ENCODE data around the gene NUDT2. TPM values are rescaled to one million over a fixed set of nuclear protein-coding genes. Genes with fewer than 3 reads are reported as not detected.
A peak's percentile ranks its signal among the peaks of the same experiment; 100 is the strongest.

NUDT2 gene
- total RNA-seq, 1 experiment from 2014 or later, result 34.6 TPM

DNA sequence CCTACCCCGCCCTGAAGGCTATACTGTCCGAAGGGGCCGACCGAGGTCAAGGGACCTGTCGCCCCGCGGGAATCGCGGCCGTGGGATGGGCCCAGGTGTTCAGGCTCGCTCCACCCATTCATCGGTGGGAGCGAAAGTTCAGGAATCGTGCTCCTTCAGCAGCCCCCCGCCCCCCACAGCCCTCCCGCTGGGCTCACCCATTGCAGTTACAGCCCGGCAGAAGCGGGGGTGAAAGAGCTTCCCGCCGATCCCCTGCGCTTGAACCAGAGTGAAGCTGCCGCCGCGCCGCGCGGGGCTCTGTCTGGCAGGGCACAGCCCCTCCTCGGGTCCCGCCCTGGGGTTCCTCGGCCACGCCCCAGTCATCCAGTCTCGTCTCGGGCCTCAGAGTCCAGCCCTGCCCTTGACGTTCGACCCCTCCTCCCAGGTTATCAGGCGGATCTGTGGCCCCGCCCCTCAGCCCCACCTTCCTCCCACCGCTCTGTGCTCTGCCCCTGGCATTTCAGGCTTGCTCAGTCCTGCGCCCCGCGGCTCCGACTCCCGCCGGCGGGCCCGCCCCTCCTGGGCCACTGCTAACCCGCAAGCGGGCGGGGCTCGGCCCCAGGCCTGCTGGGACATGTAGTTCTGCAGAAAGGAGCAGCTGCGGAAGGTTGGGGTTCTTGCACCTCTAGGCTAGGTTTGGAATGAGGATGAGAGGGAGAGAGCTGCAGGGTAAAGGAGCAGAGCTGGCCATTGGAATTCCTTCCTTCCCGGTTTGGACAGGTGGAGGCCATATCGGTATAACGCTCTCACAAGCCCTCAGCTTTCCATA, 47.4 kb downstream of the NUDT2 start, which contains the start of gene MYORG:
TSS of gene MYORG (minus strand) at position 303 of the 808 bp plus-strand sequence. CDS start 3,955 bp downstream, outside the sequence.
- Histone ChIP-seq H2AFZ (ENCODE audit: low read length) (peak within 1 kb of the TSS; percentile 97), H3K9ac (ENCODE audit: low read length) (peak within 1 kb of the TSS; percentile 58)

DNA sequence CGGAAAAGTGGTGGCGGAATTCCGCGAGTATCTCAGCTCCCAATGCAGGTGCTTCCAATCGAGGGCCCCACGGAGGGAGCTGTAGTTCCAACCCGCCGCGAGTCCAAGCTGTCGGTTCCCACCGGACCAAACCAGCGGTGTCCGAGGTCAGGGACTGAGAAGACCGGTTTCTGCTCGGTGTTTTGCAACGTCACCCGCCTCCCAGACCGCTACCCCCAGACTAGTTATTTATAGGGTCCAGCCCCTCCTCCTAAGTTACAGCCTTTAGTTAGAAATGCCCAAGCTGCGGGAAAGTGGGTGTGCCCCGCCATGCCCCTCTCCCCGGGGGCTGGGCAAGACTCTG, 48.0 kb downstream of the NUDT2 start:
- BruUV-seq (replicated peaks), result no TSS peak
- H3K4me3 ChIP-seq (ENCODE audit: low read length), result peak overlapping the region; percentile 82
- H3K4me2 ChIP-seq (ENCODE audit: low read length), result peak overlapping the region; percentile 97
- no peaks in the 10 kb centered on the region for H4K20me1 ChIP-seq (ENCODE audit: low read length)
- no peak for DNase-seq
- intact Hi-C loops (cut with micrococcal nuclease), result loop anchor here (1.0 kb wide), 1 partner anchor 48 kb away; the partner anchor contains the start of genes KIF24 and NUDT2
- peaks cover 14% of the 10 kb centered on the region for H3K4me1 ChIP-seq (ENCODE audit: insufficient read depth, low read length)
- no peaks in the 10 kb centered on the region for H3K79me2 ChIP-seq (ENCODE audit: low read length)
- H3K36me3 ChIP-seq (ENCODE audit: low read depth, low read length), result no peaks in the 10 kb centered on the region
- no peaks in the 10 kb centered on the region for H3K27me3 ChIP-seq (ENCODE audit: low read length)
- H2AFZ ChIP-seq (ENCODE audit: low read length), result peak overlapping the region; percentile 97
- H3K9me2 ChIP-seq (replicated peaks; ENCODE audit: low read length), result no peaks in the 10 kb centered on the region
- TF ChIP-seq, protein P1, sequence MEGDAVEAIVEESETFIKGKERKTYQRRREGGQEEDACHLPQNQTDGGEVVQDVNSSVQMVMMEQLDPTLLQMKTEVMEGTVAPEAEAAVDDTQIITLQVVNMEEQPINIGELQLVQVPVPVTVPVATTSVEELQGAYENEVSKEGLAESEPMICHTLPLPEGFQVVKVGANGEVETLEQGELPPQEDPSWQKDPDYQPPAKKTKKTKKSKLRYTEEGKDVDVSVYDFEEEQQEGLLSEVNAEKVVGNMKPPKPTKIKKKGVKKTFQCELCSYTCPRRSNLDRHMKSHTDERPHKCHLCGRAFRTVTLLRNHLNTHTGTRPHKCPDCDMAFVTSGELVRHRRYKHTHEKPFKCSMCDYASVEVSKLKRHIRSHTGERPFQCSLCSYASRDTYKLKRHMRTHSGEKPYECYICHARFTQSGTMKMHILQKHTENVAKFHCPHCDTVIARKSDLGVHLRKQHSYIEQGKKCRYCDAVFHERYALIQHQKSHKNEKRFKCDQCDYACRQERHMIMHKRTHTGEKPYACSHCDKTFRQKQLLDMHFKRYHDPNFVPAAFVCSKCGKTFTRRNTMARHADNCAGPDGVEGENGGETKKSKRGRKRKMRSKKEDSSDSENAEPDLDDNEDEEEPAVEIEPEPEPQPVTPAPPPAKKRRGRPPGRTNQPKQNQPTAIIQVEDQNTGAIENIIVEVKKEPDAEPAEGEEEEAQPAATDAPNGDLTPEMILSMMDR (conservative IDR thresholded peaks at IDR 0.05; ENCODE audit: low read depth, low read length), result no peak
- TF ChIP-seq EZH2 (IDR thresholded peaks at IDR 0.05; ENCODE audit: low read length, unreplicated experiment) (no peak), EZH2phosphoT487 (IDR thresholded peaks at IDR 0.05; ENCODE audit: borderline replicate concordance, low read length) (no peak)
- 0 out of 2 replicates have a peak, but pooled peaks have one; percentile 2 for ATAC-seq
- H3K27ac ChIP-seq (ENCODE audit: low read length), result no peak overlapping the region
- no peak overlapping the region for H3K9ac ChIP-seq (ENCODE audit: low read length)
- H3F3A ChIP-seq (ENCODE audit: low read length, unreplicated experiment), result no peaks in the 10 kb centered on the region
- ChIA-PET POLR2A (ENCODE audit: unreplicated experiment) (interaction anchor here (0.6 kb wide), 1 partner anchor 32 kb away, joined by 19 read pairs; no protein-coding TSS in a partner anchor), CTCF (interaction anchor here (0.6 kb wide), 1 partner anchor 137 kb away, joined by 3 read pairs; no protein-coding TSS in a partner anchor)
- H3K9me3 ChIP-seq (ENCODE audit: low read length), result no peaks in the 10 kb centered on the region

More for the DNA sequence above, 47.4 kb downstream of the NUDT2 start, which contains the start of gene MYORG:
- ATAC-seq (peak; percentile 79), DNase-seq (peak; percentile 93)
- POLR2A ChIA-PET (ENCODE audit: unreplicated experiment), result interaction anchor here (0.6 kb wide), 1 partner anchor 31 kb away, joined by 19 read pairs; no protein-coding TSS in a partner anchor
- Histone ChIP-seq H3F3A (ENCODE audit: low read length, unreplicated experiment) (no peaks in the 10 kb centered on the region), H3K79me2 (ENCODE audit: low read length) (no peaks in the 10 kb centered on the region), H3K27me3 (ENCODE audit: low read length) (no peaks in the 10 kb centered on the region), H4K20me1 (ENCODE audit: low read length) (no peaks in the 10 kb centered on the region), H3K36me3 (ENCODE audit: low read depth, low read length) (no peaks in the 10 kb centered on the region), H3K4me1 (ENCODE audit: insufficient read depth, low read length) (peaks cover 14% of the 10 kb centered on the region), H3K4me3 (ENCODE audit: low read length) (peak within 1 kb of the TSS; percentile 82), H3K9me2 (replicated peaks; ENCODE audit: low read length) (no peaks in the 10 kb centered on the region), H3K4me2 (ENCODE audit: low read length) (peak within 1 kb of the TSS; percentile 97), H3K9me3 (ENCODE audit: low read length) (no peaks in the 10 kb centered on the region), H3K27ac (ENCODE audit: low read length) (no peak within 1 kb of the TSS)
- BruUV-seq (replicated peaks), result no TSS peak
- CTCF ChIA-PET, result interaction anchor here (0.6 kb wide), 2 partner anchors 136 to 466 kb away, joined by 3 to 4 read pairs; no protein-coding TSS in a partner anchor
- intact Hi-C loops (cut with micrococcal nuclease), result loop anchor here (1.0 kb wide), 1 partner anchor 47 kb away; the partner anchor contains the start of genes KIF24 and NUDT2
- TF ChIP-seq EZH2phosphoT487 (IDR thresholded peaks at IDR 0.05; ENCODE audit: borderline replicate concordance, low read length), result no peak
- TF ChIP-seq EZH2 (IDR thresholded peaks at IDR 0.05; ENCODE audit: low read length, unreplicated experiment), result no peak
- TF ChIP-seq, protein P1 (conservative IDR thresholded peaks at IDR 0.05; ENCODE audit: low read depth, low read length), result no peak
